C4-2B (cell line): ENCODE measurements around the gene CTBS.

Experiments
- CTCF ChIP-seq: fragments of 450-650 bp; conservative IDR thresholded peaks from 2 replicates; pipeline ENCODE4 v1.5.1; 2017; ENCODE audit warnings: mild to moderate bottlenecking
- ZFX ChIP-seq: fragments of 450-650 bp; IDR thresholded peaks from 2 replicates; pipeline ENCODE4 v1.6.1; 2017

- TF ChIP-seq CTCF, result no peak
- TF ChIP-seq ZFX, result no peak
These were observed 24.2 kb upstream of the CTBS start for GRCh38 chr1:84598418-84598817.
